Measurements from ENCODE around the gene EXOSC10.

GRCh38 chr1:11078631-11079030 is 21.0 kb downstream of the EXOSC10 start:
- TF ChIP-seq EZH2phosphoT487 (IDR thresholded peaks at IDR 0.05; ENCODE audit: borderline replicate concordance, low read depth) (no peak), REST (IDR thresholded peaks at IDR 0.05; ENCODE audit: low read depth, low read length) (no peak), MXI1 (IDR thresholded peaks at IDR 0.05; ENCODE audit: low read depth, low read length) (no peak), CTCF (IDR thresholded peaks at IDR 0.05) (no peak), ELF1 (IDR thresholded peaks at IDR 0.05) (no peak), RFX5 (IDR thresholded peaks at IDR 0.05; ENCODE audit: low read length) (no peak), TAF1 (IDR thresholded peaks at IDR 0.05; ENCODE audit: borderline replicate concordance, low read depth, low read length) (no peak), GABPA (IDR thresholded peaks at IDR 0.05; ENCODE audit: low read depth) (no peak), SMC3 (IDR thresholded peaks at IDR 0.05; ENCODE audit: low read depth, low read length) (no peak), CHD2 (IDR thresholded peaks at IDR 0.05; ENCODE audit: low read length, partially characterized antibody) (no peak), TEAD4 (IDR thresholded peaks at IDR 0.05; ENCODE audit: borderline replicate concordance, insufficient read depth) (no peak), POLR2AphosphoS5 (IDR thresholded peaks at IDR 0.05; ENCODE audit: low read depth, low read length) (no peak)
